ENCODE data around the gene KDM5B. TPM values are rescaled to one million over a fixed set of nuclear protein-coding genes. Genes with fewer than 3 reads are reported as not detected.

KDM5B gene
- total and polyA plus RNA-seq, 2 of the 8 experiments (the other 6 are each of a cell fraction or from before 2014, with no cell fraction given): 73.3 to 210 TPM

GRCh38 chr1:202770135-202770534 is 38.1 kb downstream of the KDM5B start:
- DNase-seq (ENCODE audit: low read depth in 1 of 2, low spot score in 2 of 2): no peak

More at GRCh38 chr1:202770135-202770534, 38.1 kb downstream of the KDM5B start:
- Histone ChIP-seq H4K91ac (replicated peaks; ENCODE audit: insufficient read length, low read length) (no peak overlapping the region), H2BK12ac (ENCODE audit: low read depth, low read length) (no peak overlapping the region), H3K4me3 (ENCODE audit: extremely low read depth in 1 of 4, insufficient read depth in 2 of 4, low read depth in 3 of 4, low read length in 4 of 4) (no peak overlapping the region), H4K20me1 (replicated peaks in 1 of 2; ENCODE audit: control insufficient read depth in 1 of 2, insufficient read depth in 2 of 2, low read length in 2 of 2) (peaks cover 0 to 1% of the 10 kb centered on the region in 2 experiments), H2AK5ac (ENCODE audit: low read depth, low read length) (no peak overlapping the region), H3K79me2 (ENCODE audit: control insufficient read depth in 1 of 2, insufficient read depth in 2 of 2, low read length in 2 of 2) (peaks cover 0 to 47% of the 10 kb centered on the region in 2 experiments; a peak in 2 of 4 replicates), H3K9ac (replicated peaks in 1 of 4; ENCODE audit: extremely low read depth in 1 of 4, low read depth in 3 of 4, low read length in 3 of 4) (no peak overlapping the region), H3K9me3 (ENCODE audit: insufficient read depth in 2 of 2, low read depth in 1 of 2, low read length in 1 of 2) (no peaks in the 10 kb centered on the region), H3K27me3 (replicated peaks in 1 of 4; ENCODE audit: control insufficient read depth in 3 of 4, extremely low read depth in 1 of 4, insufficient read depth in 3 of 4, low read length in 3 of 4) (no peaks in the 10 kb centered on the region), H3K4me1 (replicated peaks in 1 of 4; ENCODE audit: control insufficient read depth in 3 of 4, insufficient read depth in 4 of 4, low read length in 3 of 4) (no peaks in the 10 kb centered on the region), H2BK120ac (replicated peaks; ENCODE audit: low read depth, low read length) (no peak overlapping the region), H3K23me2 (ENCODE audit: low read depth, low read length) (no peaks in the 10 kb centered on the region), H3K18ac (ENCODE audit: extremely low read depth, low read length) (no peak overlapping the region), H3K4ac (replicated peaks; ENCODE audit: insufficient read length, low read depth, low read length) (no peak overlapping the region), H2AFZ (ENCODE audit: low read length) (no peak overlapping the region), H3K36me3 (ENCODE audit: control insufficient read depth in 2 of 4, insufficient read depth in 4 of 4, low read length in 3 of 4) (peaks cover 17 to 80% (median 59%) of the 10 kb centered on the region in 4 experiments), H3K23ac (ENCODE audit: insufficient read length) (no peak overlapping the region), H2BK15ac (ENCODE audit: low read length) (no peak overlapping the region), H4K8ac (ENCODE audit: extremely low read depth, insufficient read depth, low read length) (no peak overlapping the region), H3K79me1 (ENCODE audit: low read depth, low read length) (no peaks in the 10 kb centered on the region), H3K27ac (ENCODE audit: low read depth, low read length) (no peak overlapping the region), H3K56ac (replicated peaks; ENCODE audit: insufficient read length, low read depth, low read length) (no peak overlapping the region), H4K5ac (ENCODE audit: insufficient read length, low read depth, low read length) (no peak overlapping the region), H3K4me2 (ENCODE audit: insufficient read depth in 1 of 2, low read depth in 2 of 2, low read length in 2 of 2) (no peak overlapping the region), H2BK5ac (ENCODE audit: low read depth, low read length) (no peak overlapping the region), H2BK20ac (ENCODE audit: low read length) (no peak overlapping the region), H3K14ac (ENCODE audit: insufficient read length) (no peak overlapping the region)
- POLR2A ChIA-PET (ENCODE audit: partially characterized antibody): interaction anchor here (0.7 kb wide), 1 partner anchor 11 kb away, joined by 3 read pairs; no protein-coding TSS in a partner anchor
- WGBS, 2 experiments (ENCODE audit: extremely low coverage in 1 of 2, insufficient coverage in 1 of 2, insufficient read length in 1 of 2, insufficient replicate concordance in 2 of 2, low coverage in 1 of 2, low lambda C conversion rate in 2 of 2, missing lambda C conversion rate in 1 of 2): 96% methylated on average over 2 of the region's 2 CpGs; no CpG with 5 or more reads in 1 of the 2 experiments
- TF ChIP-seq KDM1A (IDR thresholded peaks at IDR 0.05; ENCODE audit: borderline replicate concordance, low read length) (no peak), CBX5 (IDR thresholded peaks at IDR 0.05; ENCODE audit: low read depth, low read length) (no peak), GTF2F1 (IDR thresholded peaks at IDR 0.05; ENCODE audit: borderline replicate concordance, low read depth, low read length) (no peak), SAP30 (IDR thresholded peaks at IDR 0.05; ENCODE audit: insufficient read depth, insufficient replicate concordance, low read length) (no peak), ATF2 (IDR thresholded peaks at IDR 0.05; ENCODE audit: low read length) (no peak)
- CTCF ChIA-PET (ENCODE audit: partially characterized antibody): no interaction called here
- no peak for FAIRE-seq

All from H1 (cell line).